ENCODE data around the gene KIF13A.

DNA sequence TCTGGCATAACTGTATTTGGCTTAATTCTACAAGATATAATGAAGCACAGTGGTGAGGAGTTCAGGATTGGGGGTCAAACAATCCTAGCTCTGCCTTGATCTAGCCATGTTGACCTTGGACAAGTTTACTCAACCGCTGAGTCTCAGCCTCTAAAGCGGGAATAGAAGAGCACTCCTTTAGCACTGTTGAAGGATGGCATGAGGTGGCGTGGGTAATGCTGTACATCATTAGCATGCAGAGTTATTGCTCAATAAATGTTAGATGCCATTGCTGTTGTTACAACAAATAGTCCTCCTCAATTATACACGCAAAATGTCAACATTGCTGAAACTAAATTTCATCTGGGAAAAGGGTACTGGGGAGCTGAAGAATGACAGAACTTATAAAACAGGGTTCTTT, 78.6 kb downstream of the KIF13A start:
- TF ChIP-seq, protein P1, sequence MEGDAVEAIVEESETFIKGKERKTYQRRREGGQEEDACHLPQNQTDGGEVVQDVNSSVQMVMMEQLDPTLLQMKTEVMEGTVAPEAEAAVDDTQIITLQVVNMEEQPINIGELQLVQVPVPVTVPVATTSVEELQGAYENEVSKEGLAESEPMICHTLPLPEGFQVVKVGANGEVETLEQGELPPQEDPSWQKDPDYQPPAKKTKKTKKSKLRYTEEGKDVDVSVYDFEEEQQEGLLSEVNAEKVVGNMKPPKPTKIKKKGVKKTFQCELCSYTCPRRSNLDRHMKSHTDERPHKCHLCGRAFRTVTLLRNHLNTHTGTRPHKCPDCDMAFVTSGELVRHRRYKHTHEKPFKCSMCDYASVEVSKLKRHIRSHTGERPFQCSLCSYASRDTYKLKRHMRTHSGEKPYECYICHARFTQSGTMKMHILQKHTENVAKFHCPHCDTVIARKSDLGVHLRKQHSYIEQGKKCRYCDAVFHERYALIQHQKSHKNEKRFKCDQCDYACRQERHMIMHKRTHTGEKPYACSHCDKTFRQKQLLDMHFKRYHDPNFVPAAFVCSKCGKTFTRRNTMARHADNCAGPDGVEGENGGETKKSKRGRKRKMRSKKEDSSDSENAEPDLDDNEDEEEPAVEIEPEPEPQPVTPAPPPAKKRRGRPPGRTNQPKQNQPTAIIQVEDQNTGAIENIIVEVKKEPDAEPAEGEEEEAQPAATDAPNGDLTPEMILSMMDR (conservative IDR thresholded peaks at IDR 0.05; ENCODE audit: low read depth, low read length): no peak
- no peak for TF ChIP-seq EZH2 (IDR thresholded peaks at IDR 0.05; ENCODE audit: borderline replicate concordance, low read depth, low read length, poor library complexity, severe bottlenecking)

All from A673 (cell line).